ENCODE results near the gene PPP2R5C.

Gene PPP2R5C

DNA sequence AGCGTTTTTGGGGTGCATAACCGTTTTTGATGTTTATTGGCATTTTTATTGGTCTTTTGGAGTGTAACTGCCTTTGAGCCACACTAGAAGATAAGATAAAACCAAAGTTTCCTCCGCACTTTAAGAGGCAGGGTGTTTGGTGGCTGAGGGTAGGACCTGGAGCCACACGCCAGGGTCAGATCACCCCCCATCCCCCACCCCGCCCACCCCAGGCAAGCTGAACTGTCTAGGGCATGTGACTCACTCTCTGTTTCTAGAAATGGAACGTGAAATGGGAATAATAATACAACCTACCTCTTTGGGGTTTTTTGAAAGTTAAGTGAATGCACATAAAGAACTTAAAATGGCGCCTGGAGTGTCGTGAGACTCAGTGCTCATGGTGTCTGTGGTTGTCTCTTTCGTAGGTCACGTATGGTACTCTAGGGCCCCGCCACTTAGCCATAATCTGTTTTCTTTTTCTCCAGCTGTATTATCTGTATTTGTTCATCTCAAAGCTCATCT, 56.0 kb downstream of the PPP2R5C start:
- no peak for DNase-seq

DNA sequence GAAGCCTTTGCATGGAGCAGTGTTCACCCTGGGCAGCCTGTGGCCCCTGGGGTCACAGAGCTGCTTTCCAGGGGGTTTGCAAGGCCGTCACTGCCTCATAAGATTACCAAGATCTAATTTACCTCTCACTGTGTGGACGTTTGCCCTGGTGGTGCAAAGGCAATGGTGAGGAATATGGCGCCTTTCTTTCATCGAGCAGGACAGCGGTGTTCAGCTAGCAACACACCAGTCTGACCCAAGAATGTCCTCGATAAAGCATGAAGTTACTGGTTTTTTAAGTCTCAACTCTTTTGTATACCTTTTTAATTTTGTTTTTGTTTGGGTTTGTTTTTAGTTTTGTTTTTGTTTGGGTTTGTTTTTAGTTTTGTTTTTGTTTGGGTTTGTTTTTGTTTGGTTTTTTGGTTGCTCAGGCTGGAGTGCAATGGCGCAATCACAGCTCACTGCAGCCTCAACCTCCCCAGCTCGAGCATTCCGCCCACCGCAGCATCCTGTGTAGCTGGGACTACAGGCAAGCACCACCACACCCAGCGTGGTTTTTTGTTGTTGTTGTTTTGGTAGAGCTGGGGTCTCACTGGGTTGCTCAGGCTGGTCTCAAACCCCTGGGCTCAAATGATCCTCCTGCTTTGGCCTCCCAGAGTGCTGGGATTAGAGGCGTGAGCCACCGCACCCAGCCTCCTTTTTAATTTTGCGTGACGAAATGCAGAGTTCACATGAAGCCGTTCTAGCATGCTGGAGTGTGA, 57.9 kb downstream of the PPP2R5C start:
- no peak for DNase-seq

DNA sequence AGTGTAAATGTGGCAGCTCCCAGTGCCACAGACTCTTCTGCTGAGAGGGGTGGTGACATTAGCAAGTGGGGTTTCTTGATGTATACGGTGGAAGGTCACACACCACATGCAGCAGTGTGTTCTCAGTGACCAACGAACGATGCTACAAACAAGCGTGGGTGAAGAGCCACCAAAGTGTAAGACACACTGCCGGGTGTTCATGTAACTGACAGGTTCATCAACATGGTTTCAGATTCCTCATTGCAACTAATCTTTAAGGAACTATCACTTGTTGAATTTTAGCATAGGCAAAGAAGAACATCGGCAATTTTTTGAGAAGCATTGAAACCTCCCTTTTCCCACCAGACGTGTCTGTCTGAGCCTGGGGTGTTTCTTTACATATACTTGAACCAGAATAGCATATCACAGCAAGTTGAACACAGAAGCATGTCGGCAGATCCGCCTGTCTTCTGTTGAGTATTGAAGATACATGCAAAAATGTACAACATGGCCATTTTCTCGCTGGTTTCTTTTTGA, 58.8 kb downstream of the PPP2R5C start:
- DNase-seq = no peak

DNA sequence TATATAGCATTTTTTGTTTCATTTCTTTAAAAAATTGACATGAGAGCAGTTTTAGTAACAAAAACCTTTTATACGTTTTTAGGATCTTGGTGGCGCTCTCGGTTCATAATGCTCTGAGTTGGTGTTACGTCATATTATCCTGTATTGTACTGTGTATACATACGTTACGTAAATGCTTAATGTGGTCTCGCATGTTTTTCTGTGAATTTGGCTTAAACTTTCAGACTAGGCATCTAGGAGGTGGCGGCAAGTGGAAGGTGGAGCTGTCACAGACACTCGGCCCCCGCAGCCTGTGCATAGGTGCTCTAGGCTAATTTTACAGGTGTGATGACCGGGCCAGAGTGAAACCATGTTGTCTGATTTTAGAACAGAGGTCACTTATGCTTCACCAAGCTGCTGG, 60.0 kb downstream of the PPP2R5C start:
- DNase-seq = no peak

DNA sequence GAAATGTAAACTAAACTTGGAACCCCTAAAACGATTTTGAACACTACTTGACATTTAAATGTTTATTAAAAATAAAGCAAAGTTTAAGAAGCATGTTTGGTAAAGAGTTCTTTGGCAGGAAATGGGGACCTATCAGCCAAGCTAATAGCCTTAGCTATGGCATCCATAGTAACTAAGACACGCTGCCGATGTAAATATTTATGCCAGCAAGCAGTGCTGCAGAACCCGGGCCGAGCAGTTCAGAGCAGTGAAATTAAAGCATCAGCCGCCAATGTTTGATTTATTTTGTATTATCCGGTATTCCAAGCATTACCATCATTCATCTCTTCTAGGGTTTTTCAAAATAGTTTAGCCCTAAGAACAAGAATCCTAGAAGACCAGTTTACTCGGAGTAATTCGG, 61.6 kb downstream of the PPP2R5C start:
- DNase-seq = no peak

DNA sequence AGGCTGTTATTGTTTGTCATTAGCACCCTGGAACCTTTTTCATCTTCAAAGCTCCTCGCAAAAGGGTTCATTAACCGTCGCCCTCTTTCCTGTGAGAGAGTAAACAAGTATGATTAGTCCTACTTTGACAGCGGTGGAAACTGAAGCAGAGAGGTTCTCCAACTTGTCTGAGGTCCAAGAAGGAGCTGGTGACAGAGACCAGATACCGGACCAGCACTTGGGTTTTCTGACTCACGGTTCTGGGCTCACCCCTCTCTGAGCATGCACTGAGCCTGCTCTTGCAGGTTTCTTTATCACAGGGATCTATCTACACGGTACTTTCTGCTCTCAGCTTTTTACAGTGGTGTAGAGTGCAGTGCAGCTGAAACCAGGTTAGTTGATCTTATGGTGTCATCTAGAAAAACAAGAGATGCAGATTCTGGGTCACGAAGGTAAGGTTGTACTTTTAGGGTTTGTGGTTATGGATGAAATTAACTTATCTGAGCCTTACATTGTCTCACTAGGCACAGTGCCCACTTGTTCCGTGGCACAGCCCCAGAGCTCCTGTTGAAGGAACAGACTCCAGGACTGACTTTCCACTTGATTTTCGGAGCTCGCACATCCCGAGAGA, 62.1 kb downstream of the PPP2R5C start:
- DNase-seq = no peak

DNA sequence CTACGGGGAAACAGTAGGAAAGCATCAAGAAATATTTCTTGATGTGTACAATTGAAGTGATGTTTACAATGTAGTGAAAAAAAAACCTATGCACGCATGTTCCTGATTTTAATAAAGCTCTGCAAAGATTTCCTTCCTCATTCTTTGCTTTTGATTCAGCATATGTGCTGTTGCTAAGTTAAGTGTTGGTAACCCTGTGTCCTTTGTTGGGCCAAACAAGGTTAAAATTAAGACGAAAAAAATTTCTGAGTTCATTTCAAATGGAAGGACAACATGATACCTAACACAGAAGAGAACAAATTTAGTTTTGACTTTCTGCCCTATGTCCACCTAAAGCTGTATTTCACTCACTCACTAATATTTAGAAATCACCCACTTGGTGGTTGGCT, 62.8 kb downstream of the PPP2R5C start:
- no peak for DNase-seq

DNA sequence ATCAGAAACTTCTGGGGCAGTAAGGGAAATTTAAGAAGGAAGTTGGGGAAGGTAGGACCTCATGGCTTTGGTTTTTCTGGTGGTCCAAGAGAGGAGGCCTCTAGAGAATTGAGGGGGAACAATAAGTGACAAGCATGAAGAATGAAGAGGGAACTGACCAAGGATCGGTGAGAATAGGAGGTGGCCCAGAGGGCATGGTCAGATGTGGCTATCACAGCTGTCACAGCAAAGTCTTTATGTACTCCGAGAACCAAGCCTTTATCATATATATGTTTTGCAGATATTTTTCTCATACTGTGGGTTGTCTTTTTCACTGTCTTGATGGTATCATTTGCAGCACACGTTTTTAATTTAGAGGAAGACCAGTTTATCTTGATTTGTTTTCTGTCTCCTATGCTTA, 64.3 kb downstream of the PPP2R5C start:
- DNase-seq = no peak

DNA sequence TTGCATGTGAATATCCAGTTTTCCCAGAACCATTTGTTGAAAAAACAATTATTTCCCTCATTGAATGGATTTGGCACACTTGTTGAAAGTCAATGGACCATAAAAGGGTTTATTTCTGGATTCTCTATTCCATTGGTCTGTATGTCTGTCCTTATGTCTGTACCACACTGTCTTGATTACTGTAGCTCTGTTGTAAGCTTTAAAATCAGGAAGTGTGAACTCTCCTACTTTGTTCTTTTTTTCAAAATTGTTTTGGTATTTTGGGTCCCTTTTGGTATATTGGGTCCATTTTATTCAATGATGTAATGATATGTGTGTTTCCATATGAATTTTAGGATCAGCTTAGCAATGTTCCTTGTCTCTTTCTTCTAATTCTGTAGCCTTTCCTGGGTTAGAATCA, 64.8 kb downstream of the PPP2R5C start:
- no peak for DNase-seq

DNA sequence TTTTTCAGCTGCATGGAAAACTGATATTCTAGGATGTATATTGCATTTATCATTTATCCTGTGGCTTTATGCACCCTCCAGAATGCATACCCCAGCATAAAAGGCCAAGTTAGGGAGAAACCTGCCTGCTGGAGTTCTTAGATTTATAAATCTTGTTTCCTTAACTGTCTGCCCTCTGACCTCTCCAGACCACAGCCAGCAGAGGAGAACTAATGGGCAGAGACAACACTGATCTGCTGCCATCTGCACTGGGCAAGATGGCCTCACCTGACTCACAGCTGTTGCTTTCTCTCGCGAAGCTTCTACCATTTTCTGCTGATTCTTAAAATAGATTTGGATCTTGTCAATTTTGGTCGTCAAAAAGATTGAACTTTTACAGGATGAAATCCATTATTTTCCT, 65.8 kb downstream of the PPP2R5C start:
- no peak for DNase-seq

DNA sequence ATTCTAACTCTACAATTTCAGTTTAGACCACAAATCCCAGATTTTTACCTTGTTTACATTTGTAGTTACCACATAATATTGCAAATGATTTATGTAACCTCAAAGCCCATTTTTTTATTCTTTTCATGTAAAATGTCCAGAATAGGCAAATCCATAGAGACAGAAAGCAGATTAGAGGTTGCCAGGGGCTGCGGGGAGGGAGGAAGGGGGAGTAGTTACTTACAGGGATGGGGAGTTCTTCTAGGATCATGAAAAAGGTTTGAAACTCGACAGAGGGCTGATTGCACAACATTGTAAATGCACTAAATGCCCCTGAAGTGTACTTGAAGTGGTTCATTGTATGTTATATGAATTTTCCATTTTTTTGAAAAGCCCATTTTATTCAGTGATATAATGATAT, 66.5 kb downstream of the PPP2R5C start:
- no peak for DNase-seq

DNA sequence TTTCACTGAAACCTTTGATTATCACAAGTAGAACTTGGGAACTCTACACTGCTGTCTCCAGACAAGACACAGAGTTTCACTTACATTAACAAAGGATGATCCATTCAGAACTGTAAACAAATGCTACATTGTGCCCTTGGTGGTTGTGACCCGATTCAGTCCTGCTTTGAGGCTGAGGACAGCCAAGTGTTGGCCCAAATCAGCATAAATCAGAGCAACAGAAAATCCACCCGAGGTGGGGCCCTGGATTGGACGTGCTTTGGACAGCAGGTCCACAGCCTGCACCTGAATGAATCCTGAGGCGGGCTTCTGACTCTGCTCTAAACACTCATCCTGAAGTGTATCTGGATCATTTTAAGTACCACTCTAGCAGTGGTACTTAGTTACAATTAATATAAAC, 68.8 kb downstream of the PPP2R5C start:
- DNase-seq = no peak

DNA sequence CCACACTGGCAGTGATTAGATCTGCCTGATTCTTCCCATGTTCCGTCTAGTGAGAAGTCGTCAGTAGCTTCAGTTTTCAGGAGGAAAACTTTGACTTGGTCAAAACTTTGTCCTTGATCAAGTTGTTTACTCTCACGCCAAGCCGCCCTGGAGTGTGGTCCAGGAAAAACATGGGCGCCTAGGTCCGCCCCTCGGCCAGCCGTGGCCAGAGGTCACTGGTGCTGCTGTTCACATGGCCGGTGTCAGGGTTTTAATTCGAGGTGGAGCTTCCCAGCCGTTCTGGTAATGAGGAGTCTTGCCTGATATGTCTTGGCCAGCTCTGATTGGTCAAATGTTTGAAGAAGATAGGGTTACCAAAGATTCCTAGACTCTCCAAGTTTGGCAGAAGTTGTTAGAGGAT, 71.5 kb downstream of the PPP2R5C start:
- DNase-seq = no peak

DNA sequence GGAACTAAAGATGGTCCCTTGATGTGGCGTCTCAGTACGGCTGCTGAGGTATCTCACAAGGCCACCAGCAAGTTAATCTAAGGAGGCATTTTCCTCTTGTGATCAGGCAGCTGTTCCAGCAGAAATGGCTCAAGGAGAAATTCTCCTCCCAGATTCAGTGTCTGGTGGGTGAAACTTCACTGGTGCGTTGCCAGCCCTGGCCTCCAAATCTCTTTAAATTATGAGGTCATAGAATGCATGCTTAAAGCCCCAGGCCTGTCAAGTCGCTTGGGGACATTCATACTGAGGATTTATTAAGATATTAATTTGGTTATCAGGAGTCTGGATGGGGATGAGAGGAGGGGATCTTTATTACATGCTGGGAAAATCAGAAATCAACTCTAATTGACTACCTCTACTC, 72.9 kb downstream of the PPP2R5C start:
- DNase-seq = no peak

DNA sequence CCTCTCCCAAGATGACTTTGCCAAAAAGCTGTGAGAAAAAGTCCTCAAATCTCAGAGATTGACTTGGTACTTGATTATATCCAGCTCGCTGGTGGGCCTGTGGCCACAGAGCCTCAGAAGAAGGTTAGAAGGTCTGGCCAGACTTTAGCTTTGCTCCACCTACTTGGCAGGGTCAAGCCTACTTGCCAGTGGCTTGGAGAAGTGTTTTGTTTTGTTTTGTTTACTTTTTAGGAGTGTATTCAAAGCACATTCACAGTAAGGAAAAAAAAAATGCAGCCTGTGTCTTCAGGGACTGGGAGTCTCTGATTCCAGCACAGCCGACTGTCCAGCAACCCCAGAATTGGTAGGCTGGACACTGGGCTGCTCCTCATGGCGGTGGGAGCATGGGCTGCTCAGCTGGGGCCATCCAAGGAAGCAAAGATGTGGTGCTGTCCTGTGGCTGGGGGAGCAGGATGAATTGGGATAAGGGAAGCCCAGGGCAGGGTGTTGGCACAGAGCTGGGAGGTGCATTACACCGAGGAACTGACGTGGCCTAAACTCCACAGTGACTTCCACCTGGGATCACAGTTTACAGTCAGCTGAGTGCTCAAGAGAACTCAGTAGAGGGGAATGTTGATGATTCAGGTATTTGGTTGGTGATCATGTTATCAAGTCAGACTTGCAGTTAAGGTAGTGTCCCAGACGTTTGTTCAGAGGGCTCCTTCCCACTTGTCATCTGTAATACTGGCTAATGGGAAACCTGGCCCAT, 73.5 kb downstream of the PPP2R5C start:
- no peak for DNase-seq

DNA sequence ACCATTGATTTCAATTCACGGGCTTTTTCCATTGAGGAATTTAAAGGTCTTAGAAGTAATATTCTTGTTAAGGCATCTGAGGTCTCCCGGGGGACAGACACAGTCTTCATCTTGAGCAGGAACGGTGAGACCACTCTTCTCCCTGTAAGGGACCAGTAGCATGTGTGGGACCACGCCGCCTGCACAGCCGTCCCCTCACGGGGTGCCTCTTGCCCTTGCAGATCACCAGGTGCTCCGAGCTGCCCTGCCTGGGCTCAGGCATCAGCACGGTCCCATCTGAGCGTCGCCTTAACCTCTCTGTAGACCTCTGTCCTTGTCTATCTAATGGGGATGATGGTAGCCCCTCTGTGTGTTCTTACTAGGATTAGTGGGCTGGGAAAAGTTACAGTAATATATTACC, 74.1 kb downstream of the PPP2R5C start:
- DNase-seq = no peak

DNA sequence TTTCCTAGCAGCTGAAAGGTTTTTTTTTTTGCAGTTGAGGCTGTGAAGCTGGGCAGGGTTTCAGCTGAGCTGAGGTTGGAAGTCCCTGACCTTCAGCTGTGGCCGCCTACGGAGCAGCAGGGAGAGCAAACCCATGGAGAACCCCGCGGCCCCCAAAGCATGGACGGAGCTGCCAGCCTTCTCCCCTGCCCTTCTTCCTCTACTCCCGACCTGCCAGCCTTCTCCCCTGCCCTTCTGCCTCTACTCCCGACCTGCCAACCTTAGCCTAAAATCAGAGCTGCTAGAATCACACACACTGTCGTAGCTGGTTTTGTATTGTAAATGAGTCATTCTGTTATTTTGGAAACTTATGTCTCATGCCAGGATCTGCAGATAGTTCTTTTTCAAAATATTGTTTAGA, 74.6 kb downstream of the PPP2R5C start:
- DNase-seq = peak; percentile 27

DNA sequence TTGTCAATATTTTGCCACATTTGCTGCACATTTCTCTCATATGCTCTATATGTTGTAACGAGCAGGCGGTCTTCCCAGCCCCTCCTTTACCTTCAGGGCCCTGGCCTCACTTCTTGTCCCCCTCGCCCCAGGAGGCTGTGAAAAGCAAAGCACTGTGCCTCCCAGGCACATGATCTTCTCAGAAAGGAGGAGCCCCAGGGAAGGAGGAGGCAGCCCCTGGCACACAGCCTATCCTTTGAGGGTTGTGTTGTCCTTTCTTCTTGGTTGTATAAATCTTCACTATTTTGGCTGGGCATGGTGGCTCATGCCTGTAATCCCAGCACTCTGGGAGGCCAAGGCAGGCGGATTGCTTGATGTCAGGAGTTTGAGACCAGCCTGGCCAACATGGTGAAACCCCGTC, 77.0 kb downstream of the PPP2R5C start:
- DNase-seq = no peak

DNA sequence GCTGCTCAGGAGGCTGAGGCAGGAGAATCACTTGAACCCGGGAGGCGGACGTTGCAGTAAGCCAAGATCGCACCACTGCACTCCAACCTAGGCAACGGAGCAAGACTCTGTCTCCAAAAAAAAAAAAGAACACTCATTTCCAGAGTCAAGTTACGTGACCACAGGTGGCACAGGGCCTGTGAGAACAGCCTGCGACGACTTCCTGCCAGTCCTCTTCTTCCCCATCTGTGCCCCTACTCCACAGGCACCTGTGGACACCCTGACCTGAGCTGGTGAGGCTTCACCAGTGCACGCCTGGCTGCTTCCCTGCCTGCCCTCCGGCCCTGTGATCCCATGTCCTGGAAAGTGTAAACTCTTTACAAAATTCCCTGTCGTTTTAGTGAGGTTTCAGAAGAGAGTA, 77.7 kb downstream of the PPP2R5C start:
- DNase-seq = no peak

DNA sequence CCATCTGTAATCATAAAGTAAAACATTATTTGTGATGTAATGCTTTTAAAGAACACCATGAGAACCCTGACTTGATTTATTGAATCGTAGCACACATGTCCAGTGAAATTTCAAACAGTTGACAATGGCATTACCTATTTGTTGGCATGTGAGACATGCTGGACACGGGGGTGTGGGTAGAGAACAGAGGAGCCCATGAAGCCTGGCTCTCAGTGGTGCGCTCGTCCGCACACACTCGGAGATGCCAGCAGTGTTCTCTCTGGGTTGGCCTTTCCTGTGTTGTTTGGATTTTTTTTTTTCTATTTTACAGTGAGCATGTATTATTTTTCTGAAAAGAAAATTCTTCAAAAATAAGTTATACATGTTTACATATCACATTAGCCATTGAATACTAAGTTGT, 78.2 kb downstream of the PPP2R5C start:
- DNase-seq = no peak

DNA sequence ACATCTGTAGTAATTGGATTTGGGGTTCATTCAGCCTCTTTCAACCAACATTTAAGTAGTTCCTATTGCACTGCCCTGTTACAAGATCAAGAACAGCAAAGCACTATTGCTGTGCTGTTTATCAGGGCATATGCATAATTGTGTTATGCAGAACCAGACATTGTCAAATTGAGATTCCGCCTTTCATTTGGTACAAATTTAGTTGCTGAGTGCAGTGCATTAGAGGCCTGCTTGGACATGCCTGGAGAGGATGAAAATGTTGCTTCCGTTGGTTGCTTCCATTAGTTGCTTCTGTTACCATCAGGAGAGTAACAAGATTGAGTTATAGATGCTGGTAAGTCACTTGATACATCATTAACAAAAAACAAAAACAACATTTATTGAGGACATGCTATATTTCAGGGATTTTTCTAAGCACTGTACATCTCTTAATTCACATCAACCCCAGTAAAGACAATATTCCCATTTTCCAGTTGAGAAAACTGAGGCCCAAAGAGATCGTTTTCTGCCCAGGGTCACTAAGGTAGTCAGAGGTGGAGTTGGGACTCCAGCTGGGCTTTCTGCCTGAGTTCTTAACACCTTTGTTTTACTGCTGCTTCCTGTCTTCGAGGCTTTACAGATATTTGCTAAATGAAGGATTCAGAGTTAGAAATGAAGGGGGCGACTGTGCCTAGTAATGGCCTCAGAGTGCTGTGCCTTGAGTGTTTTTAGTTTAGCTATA, 79.3 kb downstream of the PPP2R5C start:
- DNase-seq = no peak

DNA sequence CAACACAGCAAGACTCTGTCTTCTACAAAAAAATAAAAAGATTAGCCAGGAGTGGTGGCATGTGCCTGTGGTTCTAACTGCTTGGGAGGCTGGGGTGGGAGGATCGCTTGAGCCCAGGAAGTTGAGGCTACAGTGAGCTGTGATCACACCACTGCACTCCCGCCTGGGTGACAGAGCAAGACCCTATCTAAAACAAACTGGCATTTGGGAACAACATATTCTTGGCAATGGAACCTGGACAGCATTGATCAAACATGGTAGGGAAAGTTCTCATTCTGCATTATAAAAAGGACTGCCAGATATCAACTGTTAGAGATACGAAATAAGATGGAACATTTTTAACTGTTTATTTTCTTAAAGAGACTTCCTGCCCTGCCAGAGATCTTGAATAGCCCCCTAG, 81.5 kb downstream of the PPP2R5C start:
- DNase-seq = no peak

DNA sequence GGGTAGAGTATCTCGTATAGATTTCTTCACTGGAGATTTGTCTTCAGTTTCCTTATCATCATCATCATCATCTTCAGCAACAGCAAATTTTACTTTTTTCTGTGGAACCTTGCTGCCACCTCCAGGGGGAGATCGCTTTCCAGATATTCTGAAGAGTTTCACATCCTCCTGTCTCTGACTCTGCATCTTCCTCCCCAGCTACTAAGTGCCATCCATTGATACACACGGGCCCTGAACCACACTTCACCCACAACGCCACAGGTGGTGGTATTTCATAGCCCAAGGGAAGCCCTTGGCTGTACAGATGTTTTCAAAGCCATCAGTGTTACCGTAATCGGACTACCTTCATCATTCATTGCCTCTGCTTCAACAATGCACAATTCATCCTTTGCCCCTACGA, 82.2 kb downstream of the PPP2R5C start:
- no peak for DNase-seq
